GM12891 (cell line): ENCODE measurements around the gene PLEKHH2.
"Not testable (repeated sequence)": the region's sequence is repeated elsewhere in the genome, so short reads cannot be mapped to it uniquely, and the experiment has no call there.

Source experiments
- POLR2A ChIP-seq: IDR thresholded peaks from 2 replicates; pipeline ENCODE4 v1.6.1; 2011; ENCODE audit warnings: low read depth, low read length, control low read depth
- POLR2AphosphoS5 ChIP-seq: IDR thresholded peaks from 2 replicates; pipeline ENCODE4 v1.6.1; 2011; ENCODE audit warnings: low read depth, low read length, control low read depth
- SPI1 ChIP-seq: IDR thresholded peaks from 2 replicates; pipeline ENCODE4 v1.6.1; 2011; ENCODE audit warnings: low read depth, low read length, control low read depth

GRCh38 chr2:43698140-43698539, 61.1 kb downstream of the PLEKHH2 start:
- TF ChIP-seq POLR2AphosphoS5, SPI1, POLR2A: not testable (repeated sequence)
